Fibroblast of mammary gland (primary cell): ENCODE results near the gene WASF2.

Experiments used
- DNase-seq: peaks from one replicate; pipeline ENCODE4 v3.0.0-alpha.2; 2010; ENCODE audit warnings: low read depth
- H3K4me3 ChIP-seq: 2 replicates; pipeline ENCODE4 v1.5.1; 2011; ENCODE audit warnings: low read depth, mild to moderate bottlenecking, low read length, moderate library complexity; ENCODE audit not compliant: control insufficient read depth
- CTCF ChIP-seq: conservative IDR thresholded peaks from 2 replicates; pipeline ENCODE4 v1.5.1; 2011; ENCODE audit warnings: low read depth, low read length, inconsistent platforms; ENCODE audit not compliant: control insufficient read depth, insufficient read depth

WASF2 gene

GRCh38 chr1:27527223-27527889 is 37.4 kb upstream of the WASF2 start:
- DNase-seq, result no peak
- no peak overlapping the region for H3K4me3 ChIP-seq
- no peak for TF ChIP-seq CTCF

- DNase-seq, result no peak
- TF ChIP-seq CTCF, result no peak
- no peak overlapping the region for H3K4me3 ChIP-seq
Observed at GRCh38 chr1:27526569-27527222, 36.7 kb upstream of the WASF2 start.

GRCh38 chr1:27525296-27526272 is 35.6 kb upstream of the WASF2 start:
- no peak for DNase-seq
- TF ChIP-seq CTCF, result no peak
- no peak overlapping the region for H3K4me3 ChIP-seq

GRCh38 chr1:27523337-27524020 is 33.5 kb upstream of the WASF2 start:
- TF ChIP-seq CTCF, result no peak
- no peak for DNase-seq
- H3K4me3 ChIP-seq, result no peak overlapping the region

DNA sequence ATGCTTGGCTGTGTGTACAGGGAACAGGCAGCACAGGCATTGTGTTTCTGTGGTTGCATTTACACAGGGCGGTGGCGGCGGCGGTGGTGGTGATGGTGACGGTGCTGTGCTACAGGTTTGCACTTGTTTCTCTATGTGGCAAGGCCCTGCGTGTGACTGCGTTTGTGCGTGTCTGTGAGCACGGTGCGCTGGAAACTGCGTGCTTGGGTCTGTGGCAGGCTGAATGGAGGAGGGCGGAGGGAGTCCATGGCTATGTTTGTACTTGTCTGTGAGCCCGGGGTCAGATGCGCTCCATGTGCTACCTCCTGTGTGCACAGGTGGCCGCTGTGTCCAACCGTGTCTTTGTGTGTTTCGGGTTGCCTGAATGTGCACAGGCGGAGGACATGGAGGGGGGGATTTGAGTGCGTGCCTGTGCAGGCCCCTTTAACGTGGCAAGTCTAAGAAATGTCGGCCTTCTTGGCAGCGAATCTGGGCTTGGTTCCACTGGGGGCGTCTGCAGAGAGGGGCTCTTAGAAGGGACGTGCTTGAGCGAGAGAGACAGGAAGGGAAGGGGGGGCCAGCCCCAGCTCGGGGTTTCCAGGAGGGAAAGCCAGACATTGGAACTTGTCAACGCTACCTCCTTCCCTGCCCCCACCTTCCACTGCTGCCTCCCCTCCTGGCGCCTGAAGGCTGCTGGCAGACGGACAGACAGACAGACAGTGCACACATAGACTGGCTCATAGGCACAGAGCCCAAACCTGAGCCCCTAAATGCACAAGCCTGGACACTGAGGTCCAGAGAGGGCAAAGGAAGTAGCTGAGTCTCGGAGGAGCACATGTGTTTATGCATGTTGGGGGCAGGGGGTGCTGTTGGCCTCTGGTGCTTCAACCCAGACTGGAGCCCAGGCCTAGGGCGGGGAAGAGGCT is 32.7 kb upstream of the WASF2 start:
- peak; percentile 57 for DNase-seq
- TF ChIP-seq CTCF, result peak; percentile 27
- no peak overlapping the region for H3K4me3 ChIP-seq

DNA sequence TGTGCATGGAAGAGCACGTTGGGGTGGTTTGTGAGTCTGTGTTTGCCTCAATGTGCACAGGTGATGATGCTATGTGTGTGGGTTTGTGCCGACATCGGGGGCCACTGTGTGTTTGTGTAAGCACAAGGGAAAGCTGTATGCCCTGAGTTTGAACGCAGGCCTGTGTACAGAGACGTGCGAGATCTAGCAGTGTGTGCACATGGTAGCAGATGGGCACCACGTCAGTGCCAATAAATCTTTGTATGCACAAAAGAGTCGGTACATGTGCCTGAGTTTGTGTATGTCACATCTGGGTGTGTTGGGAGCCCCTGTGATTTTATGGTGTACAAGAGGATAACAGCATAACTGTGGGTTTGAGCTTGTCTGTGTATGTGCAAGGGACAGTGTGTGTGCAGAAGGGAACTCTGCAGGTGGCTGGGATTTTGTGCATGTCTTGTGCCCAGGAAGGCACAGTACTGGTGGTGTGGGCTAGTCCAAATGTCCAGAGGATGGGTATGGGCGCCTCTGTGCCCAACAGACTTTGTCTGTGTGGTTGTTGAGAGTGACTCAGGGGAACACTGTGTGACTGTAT is 32.0 kb upstream of the WASF2 start:
- TF ChIP-seq CTCF, result no peak
- H3K4me3 ChIP-seq, result no peak overlapping the region
- no peak for DNase-seq
